ENCODE results near the gene PROZ. TPM values are rescaled to one million over a fixed set of nuclear protein-coding genes. Genes with fewer than 3 reads are reported as not detected.

The PROZ gene
- total and polyA plus RNA-seq, 2 of the 13 experiments (the other 11 are each of a cell fraction or from before 2014, with no cell fraction given), result 5.6 to 22.5 TPM

- ATAC-seq (no peak), FAIRE-seq (no peak), DNase-seq (ENCODE audit: low spot score) (no peak)
- Histone ChIP-seq H3K79me2 (ENCODE audit: insufficient read depth, low read length) (peaks cover 3% of the 10 kb centered on the region), H3K36me3 (replicated peaks in 1 of 2; ENCODE audit: control insufficient read depth in 1 of 2, insufficient read depth in 2 of 2, low read length in 2 of 2) (peaks cover 27 to 62% of the 10 kb centered on the region in 2 experiments), H3K27ac (ENCODE audit: extremely low read length, insufficient read depth, low read length) (no peak overlapping the region), H3K9ac (ENCODE audit: insufficient read depth, low read depth, low read length) (no peak overlapping the region), H3K4me3 (replicated peaks in 1 of 3; ENCODE audit: insufficient read depth in 1 of 3, low read depth in 2 of 3, low read length in 3 of 3) (no peak overlapping the region), H3K27me3 (ENCODE audit: control insufficient read depth in 1 of 2, insufficient read depth in 2 of 2, low read length in 2 of 2) (no peaks in the 10 kb centered on the region), H3K9me3 (ENCODE audit: low read length) (no peaks in the 10 kb centered on the region), H3K4me1 (ENCODE audit: insufficient read depth, low read length) (peaks cover 30% of the 10 kb centered on the region), H3K4me2 (ENCODE audit: low read depth, low read length) (no peak overlapping the region), H2AFZ (ENCODE audit: low read length) (no peak overlapping the region), H4K20me1 (ENCODE audit: insufficient read depth, low read length) (no peaks in the 10 kb centered on the region; the same call in 1 of the 2 replicates)
- 97% methylated on average over 4 of the region's 4 CpGs for WGBS (ENCODE audit: low lambda C conversion rate)
- TF ChIP-seq HOXA3 (CRISPR knock-in tag; IDR thresholded peaks at IDR 0.05) (no peak), NR2C2 (CRISPR knock-in tag; IDR thresholded peaks at IDR 0.05; ENCODE audit: borderline replicate concordance) (no peak), ZBTB7B (CRISPR knock-in tag; IDR thresholded peaks at IDR 0.05) (no peak), ZNF850 (CRISPR knock-in tag; conservative IDR thresholded peaks at IDR 0.05) (no peak), FOSL1 (CRISPR knock-in tag; IDR thresholded peaks at IDR 0.05; ENCODE audit: borderline replicate concordance) (no peak), HNRNPK (IDR thresholded peaks at IDR 0.05; ENCODE audit: low read depth, low read length, poor library complexity, severe bottlenecking) (no peak), ZNF570 (CRISPR knock-in tag; IDR thresholded peaks at IDR 0.05; ENCODE audit: borderline replicate concordance) (no peak), BORCS8-MEF2B (CRISPR knock-in tag; IDR thresholded peaks at IDR 0.05) (no peak), CBX2 (IDR thresholded peaks at IDR 0.05; ENCODE audit: low read depth, low read length) (no peak), CBX2 (CRISPR knock-in tag; IDR thresholded peaks at IDR 0.05; ENCODE audit: low read depth) (no peak)
- in situ Hi-C loops (cut with HindIII; ENCODE audit: extremely low pct_ligation_motif_present, low pct_unique_long_range_greater_than_20kb) (no loop called here), intact Hi-C loops (cut with micrococcal nuclease; ENCODE audit: unreplicated experiment) (loop anchor here (5.0 kb wide), 1 partner anchor 60 kb away; the partner anchor contains the start of gene F10)
- no TSS peak for BruUV-seq (replicated peaks)
- POLR2A ChIA-PET, result interaction anchor here (2.4 kb wide), 1 partner anchor 27 kb away, joined by 16 read pairs; the partner anchor contains the start of genes CUL4A and PCID2
- CTCF ChIA-PET (ENCODE audit: low intra/inter-chr PET ratio, low total read pairs), result no interaction called here
These were observed 23.6 kb downstream of the PROZ start for GRCh38 chr13:113182046-113182445.

All from HepG2 (cell line).